Smooth muscle cell (in vitro differentiated cells): Measurements from ENCODE around the gene GMDS. TPM values are rescaled to one million over a fixed set of nuclear protein-coding genes. Genes with fewer than 3 reads are reported as not detected.

ENCODE experiments used
- DNase-seq: peaks from one replicate; lab custom pipeline; 2025; ENCODE audit not compliant: unreplicated experiment; lab: John Stamatoyannopoulos, UW
- H2AFZ ChIP-seq: fragments of 200-600 bp; sonication (generic); 2 replicates; pipeline ENCODE4 v1.6.0; 2016; ENCODE audit warnings: antibody characterized with exemption, low read depth, mild to moderate bottlenecking
- H3F3A ChIP-seq: fragments of 200-600 bp; sonication (generic); 2 replicates; pipeline ENCODE4 v1.6.0; 2017; ENCODE audit warnings: antibody characterized with exemption, low read depth
- H3K27ac ChIP-seq: fragments of 200-600 bp; sonication (generic); 2 replicates; pipeline ENCODE4 v1.5.1; 2016; ENCODE audit warnings: low read depth, mild to moderate bottlenecking
- H3K27me3 ChIP-seq: fragments of 200-600 bp; sonication (generic); 2 replicates; pipeline ENCODE4 v1.6.1; 2016; ENCODE audit warnings: low read depth, mild to moderate bottlenecking
- H3K36me3 ChIP-seq: fragments of 200-600 bp; sonication (generic); 2 replicates; pipeline ENCODE4 v1.5.1; 2016; ENCODE audit warnings: low read depth
- H3K4me1 ChIP-seq: fragments of 200-600 bp; sonication (generic); 2 replicates; pipeline ENCODE4 v1.5.1; 2016; ENCODE audit warnings: low read depth
- H3K4me2 ChIP-seq: fragments of 200-600 bp; sonication (generic); 2 replicates; pipeline ENCODE4 v1.6.0; 2016; ENCODE audit warnings: mild to moderate bottlenecking
- H3K4me3 ChIP-seq: fragments of 200-600 bp; sonication (generic); 2 replicates; pipeline ENCODE4 v1.5.1; 2016; ENCODE audit warnings: mild to moderate bottlenecking
- H3K79me2 ChIP-seq: fragments of 200-600 bp; sonication (generic); 2 replicates; pipeline ENCODE4 v1.6.0; 2016; ENCODE audit warnings: low read depth, mild to moderate bottlenecking
- H3K9ac ChIP-seq: fragments of 200-600 bp; sonication (generic); 2 replicates; pipeline ENCODE4 v1.6.0; 2016; ENCODE audit warnings: low read depth
- H3K9me3 ChIP-seq: fragments of 200-600 bp; sonication (generic); replicated peaks from 2 replicates; pipeline ENCODE4 v1.5.1; 2016; ENCODE audit warnings: low read depth
- H4K20me1 ChIP-seq: fragments of 200-600 bp; sonication (generic); 2 replicates; pipeline ENCODE4 v1.6.0; 2016; ENCODE audit warnings: low read depth
- WGBS: methylation state at CpG from one replicate; pipeline ENCODE4 v1.1.7; 2016; ENCODE audit warnings: low lambda C conversion rate; 5-methylcytosine and 5-hydroxymethylcytosine counted together
- polyA plus RNA-seq: library from polyadenylated mRNA; unstranded; fragments of >200 nt; fragmentation: Nextera tagmentation; extraction: Ambion mirVana; gene quantifications from 2 replicates; pipeline ENCODE4 v1.2.1, GENCODE V29; 2016
- total RNA-seq: library from RNA; depleted of rRNA; stranded (reverse); fragments of >200 nt; gene quantifications from 2 replicates; pipeline ENCODE4 v1.2.3, GENCODE V29; 2014
- TF ChIP-seq, protein P1 (sequence below): fragments of 200-600 bp; sonication (generic); IDR thresholded peaks from 2 replicates; pipeline ENCODE4 v1.5.1; 2017; ENCODE audit warnings: borderline replicate concordance, mild to moderate bottlenecking, antibody characterized with exemption; ENCODE audit not compliant: insufficient read depth, poor library complexity, severe bottlenecking

The GMDS gene
- total and polyA plus RNA-seq, 2 experiments from 2014 or later, result 3.7 to 8.5 TPM

DNA sequence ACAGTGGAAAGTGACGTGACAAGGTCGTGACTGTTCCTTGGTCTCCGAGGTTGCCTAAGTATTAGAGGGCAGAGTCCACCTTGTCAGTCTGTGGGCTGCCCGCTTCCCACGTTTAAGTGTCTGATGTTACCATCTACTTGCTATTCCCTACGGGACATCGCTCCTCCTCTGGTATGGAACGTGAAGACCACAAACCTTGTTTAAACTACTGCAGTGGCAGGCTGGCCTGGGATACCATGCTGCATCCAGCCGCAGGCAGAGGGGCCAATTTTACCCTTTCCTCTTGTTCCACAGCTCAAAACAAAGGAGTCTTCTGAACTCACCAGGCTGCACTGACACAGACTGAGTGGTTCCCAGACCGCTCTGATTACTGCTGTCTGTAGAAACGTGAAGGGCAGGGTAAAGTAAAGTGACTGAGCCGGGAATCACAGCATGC, 359.8 kb downstream of the GMDS start:
- Histone ChIP-seq H3K27ac (no peak overlapping the region), H3K4me2 (no peak overlapping the region), H3F3A (no peaks in the 10 kb centered on the region), H3K9ac (no peak overlapping the region), H3K27me3 (peaks cover 20% of the 10 kb centered on the region), H4K20me1 (no peaks in the 10 kb centered on the region), H3K36me3 (no peaks in the 10 kb centered on the region), H3K4me3 (no peak overlapping the region), H2AFZ (no peak overlapping the region), H3K9me3 (no peaks in the 10 kb centered on the region), H3K79me2 (no peaks in the 10 kb centered on the region), H3K4me1 (no peaks in the 10 kb centered on the region)
- no peak for DNase-seq
- WGBS, result 77% methylated on average over 12 of the region's 12 CpGs
- TF ChIP-seq, protein P1, sequence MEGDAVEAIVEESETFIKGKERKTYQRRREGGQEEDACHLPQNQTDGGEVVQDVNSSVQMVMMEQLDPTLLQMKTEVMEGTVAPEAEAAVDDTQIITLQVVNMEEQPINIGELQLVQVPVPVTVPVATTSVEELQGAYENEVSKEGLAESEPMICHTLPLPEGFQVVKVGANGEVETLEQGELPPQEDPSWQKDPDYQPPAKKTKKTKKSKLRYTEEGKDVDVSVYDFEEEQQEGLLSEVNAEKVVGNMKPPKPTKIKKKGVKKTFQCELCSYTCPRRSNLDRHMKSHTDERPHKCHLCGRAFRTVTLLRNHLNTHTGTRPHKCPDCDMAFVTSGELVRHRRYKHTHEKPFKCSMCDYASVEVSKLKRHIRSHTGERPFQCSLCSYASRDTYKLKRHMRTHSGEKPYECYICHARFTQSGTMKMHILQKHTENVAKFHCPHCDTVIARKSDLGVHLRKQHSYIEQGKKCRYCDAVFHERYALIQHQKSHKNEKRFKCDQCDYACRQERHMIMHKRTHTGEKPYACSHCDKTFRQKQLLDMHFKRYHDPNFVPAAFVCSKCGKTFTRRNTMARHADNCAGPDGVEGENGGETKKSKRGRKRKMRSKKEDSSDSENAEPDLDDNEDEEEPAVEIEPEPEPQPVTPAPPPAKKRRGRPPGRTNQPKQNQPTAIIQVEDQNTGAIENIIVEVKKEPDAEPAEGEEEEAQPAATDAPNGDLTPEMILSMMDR, result no peak

DNA sequence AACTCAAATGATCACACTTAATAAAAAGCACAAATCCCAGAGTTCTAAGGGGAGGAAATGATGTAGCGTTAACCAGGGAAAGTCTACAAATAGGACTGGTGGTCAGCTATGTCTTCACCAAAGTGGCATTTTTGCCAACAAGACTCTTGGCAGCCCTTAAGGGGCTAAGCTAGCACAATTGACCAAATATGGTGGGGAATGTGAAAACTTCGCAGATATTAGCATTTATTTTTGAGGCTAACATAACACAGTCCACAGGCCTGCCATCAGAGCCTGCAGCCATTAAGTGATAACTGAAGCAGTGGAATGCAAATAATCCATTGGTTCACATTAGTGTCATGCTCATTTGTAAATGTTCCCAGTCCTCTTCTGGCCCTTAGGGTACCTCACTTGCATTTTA, 361.1 kb downstream of the GMDS start:
- H3K27me3 ChIP-seq, result peaks cover 33% of the 10 kb centered on the region
- no peak for DNase-seq
- no peaks in the 10 kb centered on the region for H3F3A ChIP-seq
- H3K79me2 ChIP-seq, result no peaks in the 10 kb centered on the region
- no peak overlapping the region for H3K9ac ChIP-seq
- TF ChIP-seq, protein P1, result no peak
- H4K20me1 ChIP-seq, result no peaks in the 10 kb centered on the region
- H3K36me3 ChIP-seq, result no peaks in the 10 kb centered on the region
- no peaks in the 10 kb centered on the region for H3K9me3 ChIP-seq
- H3K4me2 ChIP-seq, result no peak overlapping the region
- no peak overlapping the region for H3K4me3 ChIP-seq
- no peaks in the 10 kb centered on the region for H3K4me1 ChIP-seq
- H3K27ac ChIP-seq, result no peak overlapping the region
- 79% methylated on average over 2 of the region's 2 CpGs for WGBS
- H2AFZ ChIP-seq, result no peak overlapping the region

DNA sequence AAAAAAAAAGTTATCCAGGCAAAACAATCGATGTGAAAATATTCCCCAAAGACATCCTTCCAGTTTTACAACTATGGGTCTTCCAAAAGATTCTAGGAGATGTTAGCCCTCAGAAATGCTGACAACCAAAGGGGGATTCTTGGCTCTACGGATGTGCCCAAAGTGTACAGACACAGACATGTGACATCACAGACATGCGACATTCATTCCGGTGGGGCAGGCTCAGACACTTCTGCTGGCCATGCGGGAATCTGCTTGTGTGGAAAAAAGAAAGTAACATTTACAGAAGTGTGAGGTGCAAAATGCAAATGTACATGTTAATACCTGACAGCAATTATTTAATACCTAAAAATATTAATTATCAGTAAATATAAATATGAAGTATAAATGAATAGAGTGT, 367.1 kb downstream of the GMDS start:
- no peaks in the 10 kb centered on the region for H3K36me3 ChIP-seq
- H2AFZ ChIP-seq, result no peak overlapping the region
- H3K79me2 ChIP-seq, result no peaks in the 10 kb centered on the region
- H4K20me1 ChIP-seq, result no peaks in the 10 kb centered on the region
- TF ChIP-seq, protein P1, result no peak
- peaks cover 8% of the 10 kb centered on the region for H3K4me1 ChIP-seq
- H3F3A ChIP-seq, result no peaks in the 10 kb centered on the region
- DNase-seq, result no peak
- H3K4me2 ChIP-seq, result no peak overlapping the region
- H3K9me3 ChIP-seq, result no peaks in the 10 kb centered on the region
- H3K9ac ChIP-seq, result no peak overlapping the region
- 95% methylated on average over 5 of the region's 5 CpGs for WGBS
- H3K27ac ChIP-seq, result no peak overlapping the region
- H3K4me3 ChIP-seq, result no peak overlapping the region
- peaks cover 70% of the 10 kb centered on the region for H3K27me3 ChIP-seq

DNA sequence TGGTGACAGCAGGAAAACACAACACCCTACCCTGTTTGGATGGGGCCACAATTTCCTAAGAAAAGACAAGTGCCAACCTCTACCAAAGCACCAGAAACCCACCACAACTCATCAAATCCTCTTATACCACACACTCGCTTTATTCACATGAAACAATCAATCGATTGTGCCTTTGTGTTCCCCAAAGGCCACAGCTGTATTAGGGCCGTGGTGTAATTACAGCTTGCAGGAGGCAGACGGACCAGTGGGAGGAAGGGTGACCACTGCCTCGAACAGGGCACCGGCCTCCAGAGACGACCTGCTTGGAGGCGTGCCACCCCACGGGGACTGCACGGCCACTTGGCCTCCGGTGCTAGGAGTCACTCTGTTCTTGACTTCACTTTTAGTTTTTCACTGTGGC, 371.6 kb downstream of the GMDS start:
- TF ChIP-seq, protein P1, result no peak
- no peak for DNase-seq
- no peaks in the 10 kb centered on the region for H4K20me1 ChIP-seq
- 68% methylated on average over 11 of the region's 11 CpGs for WGBS
- no peak overlapping the region for H3K9ac ChIP-seq
- H3K9me3 ChIP-seq, result no peaks in the 10 kb centered on the region
- H3K36me3 ChIP-seq, result no peaks in the 10 kb centered on the region
- H3K4me1 ChIP-seq, result peaks cover 32% of the 10 kb centered on the region
- no peaks in the 10 kb centered on the region for H3F3A ChIP-seq
- H3K27me3 ChIP-seq, result peaks cover 63% of the 10 kb centered on the region
- no peak overlapping the region for H3K4me2 ChIP-seq
- H3K4me3 ChIP-seq, result no peak overlapping the region
- no peak overlapping the region for H3K27ac ChIP-seq
- H2AFZ ChIP-seq, result no peak overlapping the region
- H3K79me2 ChIP-seq, result no peaks in the 10 kb centered on the region
